ENCODE data around the gene GDPD5. TPM values are rescaled to one million over a fixed set of nuclear protein-coding genes. Genes with fewer than 3 reads are reported as not detected.

GDPD5 gene
- total RNA-seq, 1 experiment from 2014 or later = 12.2 TPM

GRCh38 chr11:75492181-75492820 is 33.4 kb downstream of the GDPD5 start (continued):
- TF ChIP-seq CBFB (CRISPR knock-in tag; IDR thresholded peaks at IDR 0.05; ENCODE audit: low read depth) = no peak

- Mint-ChIP-seq H3K4me1 (peaks cover 24% of the 10 kb centered on the region), H3K9me3 (no peaks in the 10 kb centered on the region), H3K27ac (no peak overlapping the region), H3K36me3 (no peaks in the 10 kb centered on the region), H3K4me3 (no peak overlapping the region), H3K27me3 (ENCODE audit: low read depth) (no peaks in the 10 kb centered on the region)
- DNase-seq (ENCODE audit: low spot score) (no peak), ATAC-seq (no peak)
- CTCF ChIA-PET = interaction anchor here (1.2 to 6.4 kb wide), 5 partner anchors 34 to 66 kb away, joined by 3 to 40 read pairs (median 4); partner anchors contain the start of gene GDPD5
- POLR2A ChIA-PET = no interaction called here
- TF ChIP-seq TEAD1 (CRISPR knock-in tag; IDR thresholded peaks at IDR 0.05) = no peak
- no peak for TF ChIP-seq E2F1 (CRISPR knock-in tag; IDR thresholded peaks at IDR 0.05)
- TF ChIP-seq CREM (CRISPR knock-in tag; IDR thresholded peaks at IDR 0.05) = no peak
- no peak for TF ChIP-seq ZNF416 (CRISPR knock-in tag; IDR thresholded peaks at IDR 0.05)
- TF ChIP-seq MLX (CRISPR knock-in tag; IDR thresholded peaks at IDR 0.05) = no peak
- no peak for TF ChIP-seq ELF4 (CRISPR knock-in tag; IDR thresholded peaks at IDR 0.05; ENCODE audit: low read depth)
Measured at GRCh38 chr11:75491465-75491864, 34.3 kb downstream of the GDPD5 start.

GRCh38 chr11:75490221-75491181 is 35.2 kb downstream of the GDPD5 start:
- H3K4me3 Mint-ChIP-seq = no peak overlapping the region
- ChIA-PET CTCF (interaction anchor here (0.9 to 6.4 kb wide), 7 partner anchors 18 to 51 kb away, joined by 3 to 40 read pairs (median 4); partner anchors contain the start of gene GDPD5), POLR2A (interaction anchor here (1.1 kb wide), 1 partner anchor 64 kb away, joined by 3 read pairs; no protein-coding TSS in a partner anchor)
- no peaks in the 10 kb centered on the region for H3K36me3 Mint-ChIP-seq
- peaks cover 15% of the 10 kb centered on the region for H3K4me1 Mint-ChIP-seq
- H3K27me3 Mint-ChIP-seq (ENCODE audit: low read depth) = no peaks in the 10 kb centered on the region
- H3K9me3 Mint-ChIP-seq = no peaks in the 10 kb centered on the region
- TF ChIP-seq E2F5 (CRISPR knock-in tag; IDR thresholded peaks at IDR 0.05) (no peak), ATF3 (CRISPR knock-in tag; conservative IDR thresholded peaks at IDR 0.05) (peak; percentile 75; the same call in 1 of the 2 replicates)
- ATAC-seq (peak; percentile 70), DNase-seq (ENCODE audit: low spot score) (peak; percentile 36)
- H3K27ac Mint-ChIP-seq = no peak overlapping the region; the same call in 1 of the 2 replicates

- ChIA-PET POLR2A (interaction anchor here (0.6 kb wide), 1 partner anchor 232 kb away, joined by 3 read pairs; no protein-coding TSS in a partner anchor), CTCF (interaction anchor here (1.1 to 6.4 kb wide), 4 partner anchors 15 to 283 kb away, joined by 3 to 40 read pairs (median 3); no protein-coding TSS in a partner anchor)
- ATAC-seq (no peak), DNase-seq (ENCODE audit: low spot score) (no peak)
- Mint-ChIP-seq H3K27me3 (ENCODE audit: low read depth) (no peaks in the 10 kb centered on the region), H3K4me1 (peaks cover 15% of the 10 kb centered on the region), H3K4me3 (no peak overlapping the region), H3K36me3 (no peaks in the 10 kb centered on the region), H3K9me3 (no peaks in the 10 kb centered on the region), H3K27ac (no peak overlapping the region)
- TF ChIP-seq ZNF317 (CRISPR knock-in tag; IDR thresholded peaks at IDR 0.05; ENCODE audit: borderline replicate concordance, low read depth) (no peak), AR (CRISPR knock-in tag; IDR thresholded peaks at IDR 0.05) (no peak), ZMAT4 (CRISPR knock-in tag; IDR thresholded peaks at IDR 0.05) (no peak), STAT6 (CRISPR knock-in tag; conservative IDR thresholded peaks at IDR 0.05; ENCODE audit: low read depth) (no peak), IRF1 (CRISPR knock-in tag; IDR thresholded peaks at IDR 0.05) (no peak)
Measured at GRCh38 chr11:75487365-75487764, 38.4 kb downstream of the GDPD5 start.
